H1 (cell line): ENCODE results near the gene SEC61A1. TPM values are rescaled to one million over a fixed set of nuclear protein-coding genes. Genes with fewer than 3 reads are reported as not detected.

Experiments
- CTCF ChIA-PET: fragments of 300-600 bp; sonication (Branson Sonifier 250); formaldehyde crosslinking; loops from one replicate; lab custom pipeline; 2021; ENCODE audit not compliant: partially characterized antibody; lab: Charles Lee
- POLR2A ChIA-PET: fragments of 300-600 bp; sonication (Branson Sonifier 250); formaldehyde crosslinking; loops from one replicate; lab custom pipeline; 2021; ENCODE audit warnings: inconsistent platforms; ENCODE audit not compliant: partially characterized antibody; lab: Charles Lee
- DNase-seq, 2 experiments: peaks; one replicate each; pipeline versions ENCODE4 v3.0.0 to v3.0.0-alpha.2; 2010 to 2022; ENCODE audit warnings: low spot score in 2 of 2, low read depth in 1 of 2, mixed read lengths in 1 of 2
- FAIRE-seq: peaks from 2 replicates; lab custom pipeline; 2011; peaks lifted over from hg19 to GRCh38; lab: Jason Lieb, UNC
- H2AFZ ChIP-seq: 2 replicates; pipeline ENCODE4 v1.8.1; 2012; ENCODE audit warnings: low read length, inconsistent platforms
- H2AK5ac ChIP-seq: 2 replicates; pipeline ENCODE4 v1.6.1; 2013; ENCODE audit warnings: low read depth, low read length
- H2BK120ac ChIP-seq: replicated peaks from 2 replicates; pipeline ENCODE3; 2013; ENCODE audit warnings: low read depth, low read length, inconsistent platforms
- H2BK12ac ChIP-seq: 2 replicates; pipeline ENCODE4 v1.6.1; 2013; ENCODE audit warnings: low read depth, low read length
- H2BK15ac ChIP-seq: 2 replicates; pipeline ENCODE4 v1.6.1; 2013; ENCODE audit warnings: low read length
- H2BK20ac ChIP-seq: 2 replicates; pipeline ENCODE4 v1.6.1; 2013; ENCODE audit warnings: low read length
- H2BK5ac ChIP-seq: 2 replicates; pipeline ENCODE4 v1.6.1; 2013; ENCODE audit warnings: low read depth, low read length
- H3K14ac ChIP-seq: 2 replicates; pipeline ENCODE4 v1.6.1; 2013; ENCODE audit warnings: inconsistent platforms; ENCODE audit not compliant: insufficient read length
- H3K18ac ChIP-seq: 2 replicates; pipeline ENCODE4 v1.6.1; 2013; ENCODE audit warnings: low read length; ENCODE audit errors: extremely low read depth
- H3K23ac ChIP-seq: 2 replicates; pipeline ENCODE4 v1.6.1; 2013; ENCODE audit warnings: inconsistent platforms; ENCODE audit not compliant: insufficient read length
- H3K23me2 ChIP-seq: 2 replicates; pipeline ENCODE4 v1.6.1; 2013; ENCODE audit warnings: low read depth, low read length
- H3K27ac ChIP-seq: 2 replicates; pipeline ENCODE4 v1.6.1; 2011; ENCODE audit warnings: low read depth, low read length, inconsistent platforms
- H3K27me3 ChIP-seq, 4 experiments: replicated peaks in 1 of 4; 1 replicate in 1 of 4; 2 replicates in 3 of 4; pipeline versions ENCODE4 v1.6.1 to v1.8.1; 2011 to 2013; ENCODE audit warnings: low read length in 3 of 4, mild to moderate bottlenecking in 3 of 4, inconsistent platforms in 2 of 4, mixed read lengths in 2 of 4, moderate library complexity in 1 of 4; ENCODE audit not compliant: control insufficient read depth in 3 of 4, insufficient read depth in 3 of 4; ENCODE audit errors: extremely low read depth in 1 of 4
- H3K36me3 ChIP-seq, 4 experiments: 2 replicates each; pipeline versions ENCODE4 v1.6.1 to v1.8.1; 2011 to 2013; ENCODE audit warnings: mild to moderate bottlenecking in 4 of 4, low read length in 3 of 4, moderate library complexity in 2 of 4, control low read depth in 1 of 4, inconsistent platforms in 1 of 4; ENCODE audit not compliant: insufficient read depth in 4 of 4, control insufficient read depth in 2 of 4
- H3K4ac ChIP-seq: replicated peaks from 2 replicates; pipeline ENCODE3; 2013; ENCODE audit warnings: low read length, low read depth, mixed read lengths, inconsistent platforms; ENCODE audit not compliant: insufficient read length
- H3K4me1 ChIP-seq, 4 experiments: replicated peaks in 1 of 4; 1 replicate in 1 of 4; 2 replicates in 3 of 4; pipeline versions ENCODE4 v1.6.1 to v1.8.1; 2011 to 2013; ENCODE audit warnings: low read length in 3 of 4, inconsistent platforms in 2 of 4, mixed read lengths in 1 of 4; ENCODE audit not compliant: insufficient read depth in 4 of 4, control insufficient read depth in 3 of 4
- H3K4me2 ChIP-seq, 2 experiments: 2 replicates each; pipeline versions ENCODE4 v1.6.1 to v1.8.1; 2011 to 2013; ENCODE audit warnings: low read depth in 2 of 2, low read length in 2 of 2, control low read depth in 1 of 2, inconsistent platforms in 1 of 2, mild to moderate bottlenecking in 1 of 2; ENCODE audit not compliant: insufficient read depth in 1 of 2
- H3K4me3 ChIP-seq, 4 experiments: fragments of 200-600, 300-600 bp in 1 of 4; sonication (generic), shearing (Covaris generic), sonication (Bioruptor Twin) in 1 of 4; 2 replicates each; pipeline versions ENCODE4 v1.5.1 to v1.8.1; 2011 to 2016; ENCODE audit warnings: low read length in 4 of 4, low read depth in 3 of 4, control low read depth in 2 of 4, inconsistent platforms in 2 of 4, mild to moderate bottlenecking in 2 of 4, mixed read lengths in 1 of 4, moderate library complexity in 1 of 4; ENCODE audit not compliant: insufficient read depth in 2 of 4; ENCODE audit errors: extremely low read depth in 1 of 4
- H3K56ac ChIP-seq: replicated peaks from 2 replicates; pipeline ENCODE3; 2013; ENCODE audit warnings: low read depth, mild to moderate bottlenecking, mixed read lengths, low read length, inconsistent platforms; ENCODE audit not compliant: insufficient read length
- H3K79me1 ChIP-seq: 2 replicates; pipeline ENCODE4 v1.6.1; 2013; ENCODE audit warnings: low read depth, low read length, control low read depth
- H3K79me2 ChIP-seq, 2 experiments: 2 replicates each; pipeline versions ENCODE4 v1.6.1 to v1.8.1; 2012 to 2013; ENCODE audit warnings: low read length in 2 of 2, mild to moderate bottlenecking in 2 of 2, inconsistent platforms in 1 of 2; ENCODE audit not compliant: insufficient read depth in 2 of 2, control insufficient read depth in 1 of 2
- H3K9ac ChIP-seq, 4 experiments: replicated peaks in 1 of 4; 1 replicate in 1 of 4; 2 replicates in 3 of 4; pipeline versions ENCODE4 v1.6.1 to v1.8.1; 2011 to 2013; ENCODE audit warnings: low read depth in 3 of 4, low read length in 3 of 4, control low read depth in 2 of 4, mild to moderate bottlenecking in 2 of 4, moderate library complexity in 2 of 4, inconsistent platforms in 1 of 4; ENCODE audit errors: extremely low read depth in 1 of 4
- H3K9me3 ChIP-seq, 2 experiments: 2 replicates each; pipeline versions ENCODE4 v1.6.1 to v1.8.1; 2012 to 2013; ENCODE audit warnings: mild to moderate bottlenecking in 2 of 2, moderate library complexity in 2 of 2, control low read depth in 1 of 2, inconsistent platforms in 1 of 2, low read depth in 1 of 2, low read length in 1 of 2, mixed read lengths in 1 of 2; ENCODE audit not compliant: insufficient read depth in 2 of 2
- H4K20me1 ChIP-seq, 2 experiments: replicated peaks in 1 of 2; 2 replicates each; pipeline versions ENCODE3 to v1.8.1; 2011 to 2013; ENCODE audit warnings: inconsistent platforms in 2 of 2, low read length in 2 of 2, mild to moderate bottlenecking in 1 of 2; ENCODE audit not compliant: insufficient read depth in 2 of 2, control insufficient read depth in 1 of 2
- H4K5ac ChIP-seq: 2 replicates; pipeline ENCODE4 v1.6.1; 2013; ENCODE audit warnings: low read length, low read depth, mixed read lengths, inconsistent platforms; ENCODE audit not compliant: insufficient read length
- H4K8ac ChIP-seq: 2 replicates; pipeline ENCODE4 v1.8.0; 2013; ENCODE audit warnings: mild to moderate bottlenecking, moderate library complexity, low read length, inconsistent platforms; ENCODE audit not compliant: insufficient read depth; ENCODE audit errors: extremely low read depth
- H4K91ac ChIP-seq: replicated peaks from 2 replicates; pipeline ENCODE3; 2013; ENCODE audit warnings: low read length, mixed read lengths, inconsistent platforms; ENCODE audit not compliant: insufficient read length
- GABPA ChIP-seq: IDR thresholded peaks from 2 replicates; pipeline ENCODE4 v1.6.1; 2011; ENCODE audit warnings: mild to moderate bottlenecking, low read length, moderate library complexity, borderline replicate concordance; ENCODE audit not compliant: insufficient read depth
- RNF2 ChIP-seq: fragments of 200-900, 300-1000 bp; sonication (generic); IDR thresholded peaks from 2 replicates; pipeline ENCODE4 v1.7.1; 2016; ENCODE audit warnings: borderline replicate concordance, low read depth, mild to moderate bottlenecking, antibody characterized with exemption, low read length; ENCODE audit not compliant: poor library complexity, severe bottlenecking; ENCODE audit errors: missing control alignments
- WGBS, 2 experiments: shearing (Covaris generic) in 1 of 2; methylation state at CpG; one replicate each; pipeline versions ENCODE4 v1.1.6 to v1.1.7; 2013 to 2015; ENCODE audit warnings: low lambda C conversion rate in 2 of 2, mixed read lengths in 2 of 2, inconsistent platforms in 1 of 2, low coverage in 1 of 2, missing lambda C conversion rate in 1 of 2; ENCODE audit not compliant: insufficient replicate concordance in 2 of 2, insufficient coverage in 1 of 2, insufficient read length in 1 of 2; ENCODE audit errors: extremely low coverage in 1 of 2, missing lambda C conversion rate in 1 of 2; 5-methylcytosine and 5-hydroxymethylcytosine counted together
- polyA plus RNA-seq, 7 experiments: library from polyadenylated mRNA; depleted of rRNA in 3 of 7; stranded (reverse) in 5 of 7; unstranded in 2 of 7; fragments of >200 nt in 5 of 7; fragments of 200-250 nt in 2 of 7; gene quantifications; 1 replicate in 5 of 7; 2 replicates in 1 of 7; 4 replicates in 1 of 7; pipeline versions ENCODE4 v1.2.1 to v1.2.3, GENCODE V29; 2011 to 2013; ENCODE audit warnings: missing spikeins in 2 of 7, mixed read lengths in 2 of 7
- total RNA-seq: library from RNA; stranded (reverse); fragmentation: NEBNext Ultra II Directional; extraction: Animal tissue kit (Norgen Biotek cat#: 25700); gene quantifications from 2 replicates; pipeline ENCODE4 v1.2.1, GENCODE V29; 2021

Gene SEC61A1
- total and polyA plus RNA-seq, 2 of the 8 experiments (the other 6 are each of a cell fraction or from before 2014, with no cell fraction given), result 133 to 165 TPM

GRCh38 chr3:128100161-128100560 lies 47.9 kb downstream of the SEC61A1 start:
- no peak overlapping the region for H2BK20ac ChIP-seq
- H3K4me3 ChIP-seq, result no peak overlapping the region
- no peak overlapping the region for H3K4ac ChIP-seq
- no peak overlapping the region for H2BK15ac ChIP-seq
- peaks cover 0 to 8% of the 10 kb centered on the region in 2 experiments; a peak in 2 of 4 replicates for H3K79me2 ChIP-seq
- CTCF ChIA-PET, result interaction anchor here (0.6 to 2.8 kb wide), 7 partner anchors 14 to 605 kb away, joined by 3 to 22 read pairs (median 3); no protein-coding TSS in a partner anchor
- H4K20me1 ChIP-seq, result peaks cover 0 to 9% of the 10 kb centered on the region in 2 experiments
- H3K36me3 ChIP-seq, result peaks cover 26 to 87% (median 51%) of the 10 kb centered on the region in 4 experiments
- H3K27me3 ChIP-seq, result no peaks in the 10 kb centered on the region
- no peak overlapping the region for H3K23ac ChIP-seq
- no peak overlapping the region for H3K56ac ChIP-seq
- no peak overlapping the region for H4K8ac ChIP-seq
- H3K18ac ChIP-seq, result no peak overlapping the region
- H2AK5ac ChIP-seq, result no peak overlapping the region
- no peak overlapping the region for H2BK5ac ChIP-seq
- FAIRE-seq (no peak), DNase-seq (no peak)
- no peak overlapping the region for H4K91ac ChIP-seq
- H3K27ac ChIP-seq, result no peak overlapping the region
- no peak overlapping the region for H4K5ac ChIP-seq
- no peaks in the 10 kb centered on the region for H3K23me2 ChIP-seq
- H3K9me3 ChIP-seq, result no peaks in the 10 kb centered on the region
- no peak overlapping the region for H3K14ac ChIP-seq
- no peak overlapping the region for H3K4me2 ChIP-seq
- peaks cover 7% of the 10 kb centered on the region; the same call in 1 of the 2 replicates for H3K79me1 ChIP-seq
- POLR2A ChIA-PET, result interaction anchor here (1.0 to 1.8 kb wide), 3 partner anchors 11 to 41 kb away, joined by 3 to 10 read pairs (median 4); partner anchors contain the start of gene RUVBL1
- WGBS, 2 experiments, result 87% methylated on average over 3 of the region's 3 CpGs; no CpG with 5 or more reads in 1 of the 2 experiments
- peaks cover 9 to 31% (median 19%) of the 10 kb centered on the region in 4 experiments for H3K4me1 ChIP-seq
- no peak overlapping the region for H2AFZ ChIP-seq
- H2BK120ac ChIP-seq, result no peak overlapping the region
- no peak overlapping the region for H3K9ac ChIP-seq
- TF ChIP-seq GABPA (no peak), RNF2 (no peak)
- no peak overlapping the region for H2BK12ac ChIP-seq
